HG03575 (cell line): ENCODE results near the gene TRIM64C.
"Not testable (repeated sequence)": the region's sequence is repeated elsewhere in the genome, so short reads cannot be mapped to it uniquely, and the experiment has no call there.

Experiments
- ATAC-seq: cut with Tn5 transposase; IDR thresholded peaks from one replicate; pipeline ENCODE4 v1.9.1; 2021; ENCODE audit not compliant: unreplicated experiment, insufficient number of reproducible peaks, low FRiP score; ENCODE audit errors: extremely low read depth

Gene TRIM64C

GRCh38 chr11:49059012-49059411 lies at the start of gene TRIM64C:
TRIM64C (minus strand) TSS chr11:49059112; CDS start chr11:49059112, 0 bp downstream.
- not testable (repeated sequence) for ATAC-seq

DNA sequence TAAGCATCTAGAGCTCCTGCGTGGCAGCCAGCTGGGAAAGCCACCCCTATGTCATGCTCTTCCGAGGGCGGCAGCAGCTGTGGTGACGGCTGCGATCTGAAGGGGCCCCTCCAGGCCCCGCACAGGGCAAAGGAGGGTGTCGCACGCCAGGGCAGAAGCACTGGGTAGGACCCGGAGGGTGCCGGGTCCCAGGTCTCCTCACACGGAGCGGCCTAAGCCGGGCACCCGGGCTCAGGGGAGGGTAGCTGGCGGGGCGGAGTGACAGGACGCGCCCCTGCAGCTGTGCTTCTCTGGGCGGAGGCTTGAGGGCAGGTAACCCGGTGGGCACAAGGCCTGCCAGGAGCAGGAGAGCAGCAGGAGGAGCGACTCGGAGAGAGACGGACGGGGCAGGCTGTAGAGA lies 43.4 kb upstream of the TRIM64C start:
- ATAC-seq = not testable (repeated sequence)

DNA sequence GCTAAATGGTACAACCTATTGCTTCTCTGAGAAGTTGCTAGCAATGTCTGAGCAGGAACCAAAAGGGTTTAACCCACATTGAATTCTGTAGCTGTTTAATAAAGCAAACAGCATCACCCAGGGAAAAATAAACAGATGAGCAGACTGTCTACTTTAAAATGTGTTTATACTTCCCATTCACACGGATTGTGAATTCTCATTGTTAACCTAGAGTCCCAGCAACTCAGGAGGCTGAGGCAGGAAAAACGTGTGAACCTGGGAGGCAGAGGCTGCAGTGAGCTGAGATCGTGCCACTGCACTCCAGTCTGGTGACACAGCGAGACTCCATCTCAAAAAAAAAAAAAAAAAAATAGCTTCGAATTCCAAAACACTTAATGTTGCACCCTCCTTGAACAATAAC lies 11.0 kb upstream of the TRIM64C start:
- ATAC-seq = not testable (repeated sequence)

GRCh38 chr11:49049821-49050220 lies 9.1 kb downstream of the TRIM64C start:
- ATAC-seq = not testable (repeated sequence)

DNA sequence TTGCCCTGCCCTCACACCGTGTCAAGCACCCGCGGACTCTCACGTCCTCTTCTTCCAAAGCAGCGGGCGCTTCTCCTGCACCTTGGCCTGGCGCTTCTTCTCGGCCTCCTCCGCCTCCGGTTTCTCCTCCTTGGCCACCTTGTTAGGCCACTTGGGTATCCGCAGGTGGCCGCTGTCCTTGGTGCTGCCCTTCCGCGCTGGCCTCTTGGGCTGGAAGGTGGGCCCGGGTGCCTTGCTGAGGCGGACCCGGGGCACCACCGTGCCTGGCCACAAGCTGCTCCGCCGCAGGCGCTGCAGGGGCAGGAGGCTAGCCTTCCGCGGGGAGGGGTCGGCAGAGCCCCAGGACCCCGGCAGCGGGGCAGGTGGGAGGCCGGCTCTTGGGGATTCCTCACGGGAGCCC lies 10.7 kb downstream of the TRIM64C start:
- not testable (repeated sequence) for ATAC-seq

DNA sequence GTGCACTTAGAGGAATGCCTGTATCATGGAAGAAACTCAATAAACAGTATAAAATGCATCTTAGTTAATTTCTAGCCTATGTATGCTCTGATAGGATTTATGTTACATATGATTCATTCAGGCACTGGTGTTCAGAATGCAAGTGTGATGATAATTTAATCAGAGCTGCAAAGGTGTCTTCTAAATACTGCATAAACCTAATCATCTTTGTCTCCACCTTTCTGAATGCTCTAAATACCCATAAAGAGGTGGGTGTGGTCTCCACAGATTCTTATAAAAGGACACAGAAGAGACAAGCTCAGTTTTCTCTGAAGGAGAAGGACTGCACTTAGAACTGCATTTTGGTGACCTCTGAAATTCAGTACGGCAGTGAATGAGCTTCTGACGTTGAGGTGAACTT lies 30.4 kb downstream of the TRIM64C start, which contains the start of gene TRIM49B:
TRIM49B (plus strand) TSS at position 301 of the 400 bp plus-strand sequence. CDS start 2,777 bp downstream, outside the sequence.
- ATAC-seq = not testable (repeated sequence)
